Transverse colon (tissue), 4 donors: ENCODE results near the gene BAX.

Experiments
- EP300 ChIP-seq: sonication (generic); formaldehyde crosslinking; IDR thresholded peaks from one replicate; pipeline ENCODE4 v1.6.1; 2017; ENCODE audit warnings: antibody characterized with exemption, low read depth
- POLR2A ChIP-seq: fragments of 450-650 bp; IDR thresholded peaks from one replicate; pipeline ENCODE4 v1.6.1; 2016; ENCODE audit warnings: antibody characterized with exemption, mild to moderate bottlenecking, moderate library complexity
- POLR2AphosphoS5 ChIP-seq, 3 donors: sonication (generic); formaldehyde crosslinking; IDR thresholded peaks; one replicate each; pipeline ENCODE4 v1.6.1; 2016; ENCODE audit warnings: antibody characterized with exemption in 3 of 3
- TF ChIP-seq, protein P1 (sequence below), 5 experiments: fragments of 200-600 bp in 3 of 5; fragments of 450-650 bp in 2 of 5; sonication (generic) in 3 of 5; IDR thresholded peaks; 1 replicate in 2 of 5; 2 replicates in 3 of 5; pipeline ENCODE4 v1.5.1; 2016 to 2017; ENCODE audit warnings: antibody characterized with exemption in 5 of 5, inconsistent platforms in 3 of 5, mild to moderate bottlenecking in 2 of 5, moderate library complexity in 1 of 5

- TF ChIP-seq, protein P1, sequence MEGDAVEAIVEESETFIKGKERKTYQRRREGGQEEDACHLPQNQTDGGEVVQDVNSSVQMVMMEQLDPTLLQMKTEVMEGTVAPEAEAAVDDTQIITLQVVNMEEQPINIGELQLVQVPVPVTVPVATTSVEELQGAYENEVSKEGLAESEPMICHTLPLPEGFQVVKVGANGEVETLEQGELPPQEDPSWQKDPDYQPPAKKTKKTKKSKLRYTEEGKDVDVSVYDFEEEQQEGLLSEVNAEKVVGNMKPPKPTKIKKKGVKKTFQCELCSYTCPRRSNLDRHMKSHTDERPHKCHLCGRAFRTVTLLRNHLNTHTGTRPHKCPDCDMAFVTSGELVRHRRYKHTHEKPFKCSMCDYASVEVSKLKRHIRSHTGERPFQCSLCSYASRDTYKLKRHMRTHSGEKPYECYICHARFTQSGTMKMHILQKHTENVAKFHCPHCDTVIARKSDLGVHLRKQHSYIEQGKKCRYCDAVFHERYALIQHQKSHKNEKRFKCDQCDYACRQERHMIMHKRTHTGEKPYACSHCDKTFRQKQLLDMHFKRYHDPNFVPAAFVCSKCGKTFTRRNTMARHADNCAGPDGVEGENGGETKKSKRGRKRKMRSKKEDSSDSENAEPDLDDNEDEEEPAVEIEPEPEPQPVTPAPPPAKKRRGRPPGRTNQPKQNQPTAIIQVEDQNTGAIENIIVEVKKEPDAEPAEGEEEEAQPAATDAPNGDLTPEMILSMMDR (IDR thresholded peaks at IDR 0.05), result peak; percentile 46 to 62 (median 54)
- no peak for TF ChIP-seq POLR2A
- no peak for TF ChIP-seq POLR2AphosphoS5 (IDR thresholded peaks at IDR 0.05)
- no peak for TF ChIP-seq EP300
Measured at GRCh38 chr19:48999481-49000325, 45.0 kb downstream of the BAX start.
